Keratinocyte (primary cell): ENCODE data around the gene ZNF205. TPM values are rescaled to one million over a fixed set of nuclear protein-coding genes. Genes with fewer than 3 reads are reported as not detected.
A peak's percentile ranks its signal among the peaks of the same experiment; 100 is the strongest.

Experiments
- DNase-seq: peaks from one replicate; pipeline ENCODE4 v3.0.0-alpha.2; 2011; ENCODE audit warnings: low read depth, missing footprints, low spot score
- FAIRE-seq: peaks from 2 replicates; lab custom pipeline; 2011; peaks lifted over from hg19 to GRCh38; lab: Jason Lieb, UNC
- H2AFZ ChIP-seq: 2 replicates; pipeline ENCODE4 v1.6.0; 2012; ENCODE audit warnings: low read length, control low read depth, inconsistent platforms; ENCODE audit not compliant: control insufficient read depth
- H3K27ac ChIP-seq: 2 replicates; pipeline ENCODE4 v1.5.1; 2011; ENCODE audit warnings: low read length; ENCODE audit not compliant: control insufficient read depth, insufficient read depth
- H3K27me3 ChIP-seq: 3 replicates; pipeline ENCODE4 v1.6.0; 2011; ENCODE audit warnings: low read length; ENCODE audit not compliant: control insufficient read depth, insufficient read depth; ENCODE audit errors: extremely low read depth
- H3K36me3 ChIP-seq, 2 experiments: 2 replicates in 1 of 2; 3 replicates in 1 of 2; pipeline ENCODE4 v1.5.1; 2011; ENCODE audit warnings: low read length in 2 of 2, mild to moderate bottlenecking in 1 of 2; ENCODE audit not compliant: control insufficient read depth in 2 of 2, insufficient read depth in 2 of 2; ENCODE audit errors: extremely low read depth in 1 of 2
- H3K4me1 ChIP-seq: 3 replicates; pipeline ENCODE4 v1.5.1; 2011; ENCODE audit warnings: low read length; ENCODE audit not compliant: control insufficient read depth, insufficient read depth; ENCODE audit errors: extremely low read depth
- H3K4me2 ChIP-seq: 3 replicates; pipeline ENCODE4 v1.6.0; 2011; ENCODE audit warnings: low read depth, low read length; ENCODE audit not compliant: control insufficient read depth, insufficient read depth; ENCODE audit errors: extremely low read depth
- H3K4me3 ChIP-seq, 3 experiments: fragments of 200-600 bp in 1 of 3; sonication (generic) in 1 of 3; 2 replicates in 2 of 3; 3 replicates in 1 of 3; pipeline ENCODE4 v1.5.1; 2011 to 2016; ENCODE audit warnings: low read length in 3 of 3, mild to moderate bottlenecking in 3 of 3, control low read depth in 2 of 3, inconsistent platforms in 1 of 3, low read depth in 1 of 3, mixed read lengths in 1 of 3, mixed run types in 1 of 3, moderate library complexity in 1 of 3; ENCODE audit not compliant: control insufficient read depth in 2 of 3, insufficient read depth in 2 of 3; ENCODE audit errors: extremely low read depth in 1 of 3
- H3K79me2 ChIP-seq: 2 replicates; pipeline ENCODE4 v1.6.0; 2012; ENCODE audit warnings: low read length; ENCODE audit not compliant: control insufficient read depth, insufficient read depth
- H3K9ac ChIP-seq: 3 replicates; pipeline ENCODE4 v1.6.0; 2011; ENCODE audit warnings: low read length; ENCODE audit not compliant: control insufficient read depth, insufficient read depth; ENCODE audit errors: extremely low read depth
- H3K9me1 ChIP-seq: 3 replicates; pipeline ENCODE4 v1.6.0; 2011; ENCODE audit warnings: low read length; ENCODE audit not compliant: control insufficient read depth, insufficient read depth; ENCODE audit errors: extremely low read depth
- H3K9me3 ChIP-seq: 2 replicates; pipeline ENCODE4 v1.5.1; 2012; ENCODE audit warnings: low read depth, low read length; ENCODE audit not compliant: control insufficient read depth
- H4K20me1 ChIP-seq: 3 replicates; pipeline ENCODE4 v1.6.0; 2011; ENCODE audit warnings: low read length; ENCODE audit not compliant: control insufficient read depth, insufficient read depth; ENCODE audit errors: extremely low read depth
- EZH2 ChIP-seq: IDR thresholded peaks from one replicate; pipeline ENCODE4 v1.6.1; 2012; ENCODE audit warnings: inconsistent platforms, mild to moderate bottlenecking, low read length, moderate library complexity
- dilution Hi-C: fragments of 300-500 bp; cut with MboI; formaldehyde crosslinking; loops from one replicate; pipeline ENCODE4 v1.7.0; 2020; ENCODE audit warnings: low sequenced_read_pairs; ENCODE audit not compliant: extremely low pct_ligation_motif_present
- polyA plus RNA-seq, 5 experiments: library from polyadenylated mRNA; depleted of rRNA in 3 of 5; stranded (reverse) in 3 of 5; stranded (forward) in 1 of 5; unstranded in 1 of 5; fragments of >200 nt; gene quantifications; 1 replicate in 1 of 5; 2 replicates in 3 of 5; 3 replicates in 1 of 5; pipeline versions ENCODE4 v1.2.1 to v1.2.3, GENCODE V29; 2011 to 2012; ENCODE audit warnings: missing spikeins in 2 of 5, low read depth in 1 of 5, low replicate concordance in 1 of 5
- TF ChIP-seq, protein P1 (sequence below), 3 experiments: IDR thresholded peaks in 1 of 3; conservative IDR thresholded peaks in 1 of 3; optimal IDR thresholded peaks in 1 of 3; 2 replicates in 2 of 3; 3 replicates in 1 of 3; pipeline versions ENCODE3 to v1.5.1; 2011; ENCODE audit warnings: low read length in 3 of 3, mild to moderate bottlenecking in 3 of 3, moderate library complexity in 2 of 3, control low read depth in 1 of 3, inconsistent platforms in 1 of 3; ENCODE audit not compliant: insufficient read depth in 2 of 3; ENCODE audit errors: extremely low read depth in 1 of 3

The ZNF205 gene
- polyA plus RNA-seq, 1 donor (not counting 4 experiments of a cell fraction or from before 2014, with no cell fraction given) = 6.0 TPM

DNA sequence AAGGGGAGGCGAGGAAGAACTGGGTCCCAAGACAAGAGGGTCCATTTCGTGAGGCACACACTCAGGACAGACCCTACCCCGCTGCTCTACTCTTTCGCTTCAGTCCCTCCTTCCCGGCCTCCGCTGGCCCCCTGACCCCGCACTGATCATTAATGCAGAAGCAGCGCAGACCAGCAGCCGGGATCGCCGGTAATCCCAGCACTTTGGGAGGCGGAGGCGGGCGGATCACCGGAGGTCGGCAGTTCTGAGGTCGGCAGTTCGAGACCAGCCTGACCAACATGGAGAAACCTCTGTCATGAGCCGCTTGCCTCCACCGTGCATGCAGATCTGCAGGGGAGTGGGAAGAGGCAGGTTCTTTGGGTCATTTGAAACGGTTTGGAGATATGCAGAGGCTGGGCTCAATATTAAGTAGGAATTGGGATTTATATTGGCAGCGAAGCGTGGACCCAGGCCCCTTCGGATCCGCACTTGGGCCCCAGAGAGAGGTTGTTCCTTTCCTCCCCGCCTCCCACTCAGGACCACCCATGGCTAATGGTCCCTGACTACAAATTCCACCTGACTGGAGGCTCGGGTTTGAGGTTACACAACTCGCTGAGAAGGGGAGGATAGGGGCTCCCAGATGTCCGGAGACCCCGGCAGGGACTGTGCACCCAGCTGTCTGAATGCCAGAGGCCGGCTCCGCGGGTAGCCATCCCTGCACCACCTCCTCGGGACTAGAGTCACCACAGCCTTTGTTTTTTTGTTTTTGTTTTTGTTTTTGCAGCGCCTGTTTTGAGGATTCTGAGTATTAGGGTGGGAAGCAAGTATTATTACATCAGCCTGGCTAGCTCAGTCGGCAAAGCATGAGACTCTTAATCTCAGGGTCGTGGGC is 52.0 kb downstream of the ZNF205 start:
- Histone ChIP-seq H2AFZ (no peak overlapping the region), H3K27ac (no peak overlapping the region), H3K36me3 (no peaks in the 10 kb centered on the region), H3K4me2 (no peak overlapping the region), H3K9me1 (no peaks in the 10 kb centered on the region), H3K79me2 (no peaks in the 10 kb centered on the region), H3K9ac (no peak overlapping the region), H3K4me1 (peaks cover 2% of the 10 kb centered on the region), H4K20me1 (no peaks in the 10 kb centered on the region), H3K27me3 (no peaks in the 10 kb centered on the region), H3K4me3 (no peak overlapping the region), H3K9me3 (no peaks in the 10 kb centered on the region)
- no peak for FAIRE-seq
- dilution Hi-C loops = no loop called here
- TF ChIP-seq, protein P1, sequence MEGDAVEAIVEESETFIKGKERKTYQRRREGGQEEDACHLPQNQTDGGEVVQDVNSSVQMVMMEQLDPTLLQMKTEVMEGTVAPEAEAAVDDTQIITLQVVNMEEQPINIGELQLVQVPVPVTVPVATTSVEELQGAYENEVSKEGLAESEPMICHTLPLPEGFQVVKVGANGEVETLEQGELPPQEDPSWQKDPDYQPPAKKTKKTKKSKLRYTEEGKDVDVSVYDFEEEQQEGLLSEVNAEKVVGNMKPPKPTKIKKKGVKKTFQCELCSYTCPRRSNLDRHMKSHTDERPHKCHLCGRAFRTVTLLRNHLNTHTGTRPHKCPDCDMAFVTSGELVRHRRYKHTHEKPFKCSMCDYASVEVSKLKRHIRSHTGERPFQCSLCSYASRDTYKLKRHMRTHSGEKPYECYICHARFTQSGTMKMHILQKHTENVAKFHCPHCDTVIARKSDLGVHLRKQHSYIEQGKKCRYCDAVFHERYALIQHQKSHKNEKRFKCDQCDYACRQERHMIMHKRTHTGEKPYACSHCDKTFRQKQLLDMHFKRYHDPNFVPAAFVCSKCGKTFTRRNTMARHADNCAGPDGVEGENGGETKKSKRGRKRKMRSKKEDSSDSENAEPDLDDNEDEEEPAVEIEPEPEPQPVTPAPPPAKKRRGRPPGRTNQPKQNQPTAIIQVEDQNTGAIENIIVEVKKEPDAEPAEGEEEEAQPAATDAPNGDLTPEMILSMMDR (optimal IDR thresholded peaks at IDR 0.05 in 1 of 3, IDR thresholded peaks at IDR 0.05 in 1 of 3, conservative IDR thresholded peaks at IDR 0.05 in 1 of 3; ENCODE audit: extremely low read depth in 1 of 3, insufficient read depth in 2 of 3, low read length in 3 of 3) = no peak
- no peak for TF ChIP-seq EZH2
- no peak for DNase-seq

DNA sequence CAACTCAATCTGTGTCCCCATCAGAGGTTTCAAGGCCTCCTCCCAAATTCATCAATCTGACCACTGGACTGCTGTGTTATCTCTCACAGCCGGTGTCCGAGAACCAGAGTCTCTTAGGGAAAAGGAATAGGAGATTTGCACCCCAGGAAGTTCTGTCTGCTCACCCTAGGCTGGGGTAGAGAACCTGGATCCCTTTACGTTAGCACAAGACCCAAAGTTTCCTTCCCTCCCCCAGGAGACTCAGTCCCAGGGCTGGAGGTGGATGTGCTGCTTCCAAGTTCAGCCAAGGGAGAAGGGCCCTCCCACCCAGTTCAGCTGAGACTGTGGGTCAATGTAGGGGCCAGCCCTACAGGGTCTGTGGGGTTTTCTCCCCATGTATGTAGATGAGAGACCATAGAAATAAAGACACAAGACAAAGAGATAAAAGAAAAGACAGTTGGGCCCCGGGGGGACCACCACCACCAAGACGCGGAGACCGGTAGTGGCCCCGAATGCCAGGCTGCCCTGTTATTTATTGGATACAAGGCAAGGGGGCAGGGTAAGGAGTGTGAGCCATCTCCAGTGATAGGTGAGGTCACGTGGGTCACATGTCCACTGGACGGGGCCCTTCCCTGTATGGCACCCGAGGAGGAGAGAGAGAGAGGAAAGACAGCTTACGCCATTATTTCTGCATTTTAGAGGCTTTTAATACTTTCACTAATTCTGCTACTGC is 52.9 kb downstream of the ZNF205 start:
- Histone ChIP-seq H3K4me2 (peak overlapping the region; percentile 69), H3K79me2 (no peaks in the 10 kb centered on the region), H3K36me3 (no peaks in the 10 kb centered on the region), H3K4me1 (no peaks in the 10 kb centered on the region), H3K4me3 (no peak overlapping the region), H2AFZ (peak overlapping the region; percentile 78), H3K27me3 (no peaks in the 10 kb centered on the region), H4K20me1 (no peaks in the 10 kb centered on the region), H3K9me1 (no peaks in the 10 kb centered on the region), H3K9ac (no peak overlapping the region), H3K9me3 (no peaks in the 10 kb centered on the region), H3K27ac (no peak overlapping the region)
- TF ChIP-seq, protein P1 (optimal IDR thresholded peaks at IDR 0.05 in 1 of 3, IDR thresholded peaks at IDR 0.05 in 1 of 3, conservative IDR thresholded peaks at IDR 0.05 in 1 of 3; ENCODE audit: extremely low read depth in 1 of 3, insufficient read depth in 2 of 3, low read length in 3 of 3) = no peak
- no peak for TF ChIP-seq EZH2
- dilution Hi-C loops = no loop called here
- DNase-seq (no peak), FAIRE-seq (no peak)
